GM18858 (cell line): ENCODE results near the gene B2M.
A peak's percentile ranks its signal among the peaks of the same experiment; 100 is the strongest.
"Not testable (repeated sequence)": the region's sequence is repeated elsewhere in the genome, so short reads cannot be mapped to it uniquely, and the experiment has no call there.

ENCODE experiments used
- ATAC-seq: cut with Tn5 transposase; IDR thresholded peaks from one replicate; pipeline ENCODE4 v1.9.1; 2021; ENCODE audit not compliant: unreplicated experiment

B2M gene

GRCh38 chr15:44720460-44721176 lies 9.3 kb downstream of the B2M start:
- no peak for ATAC-seq

GRCh38 chr15:44722011-44722410 lies 10.7 kb downstream of the B2M start:
- no peak for ATAC-seq

- ATAC-seq: no peak
These were observed 14.8 kb downstream of the B2M start for GRCh38 chr15:44726136-44726535.

- ATAC-seq: peak; percentile 30
These were observed 15.5 kb downstream of the B2M start for GRCh38 chr15:44726568-44727484.

GRCh38 chr15:44727485-44728231 lies 16.3 kb downstream of the B2M start:
- ATAC-seq: no peak

GRCh38 chr15:44728232-44728575 lies 16.9 kb downstream of the B2M start:
- not testable (repeated sequence) for ATAC-seq

- peak; percentile 56 for ATAC-seq
These were observed 17.5 kb downstream of the B2M start for GRCh38 chr15:44728576-44729407.

- no peak for ATAC-seq
These were observed 18.3 kb downstream of the B2M start for GRCh38 chr15:44729408-44730127.

- no peak for ATAC-seq
These were observed 23.6 kb downstream of the B2M start for GRCh38 chr15:44734839-44735481.

- no peak for ATAC-seq
These were observed 24.3 kb downstream of the B2M start for GRCh38 chr15:44735482-44736180.

- ATAC-seq: no peak
These were observed 25.0 kb downstream of the B2M start, which contains the start of gene TRIM69 for GRCh38 chr15:44736181-44736765. TSS of gene TRIM69 (plus strand) at chr15:44736528. CDS start at chr15:44736705, 177 bp downstream.

GRCh38 chr15:44738340-44738984 lies 27.1 kb downstream of the B2M start:
- no peak for ATAC-seq

- not testable (repeated sequence) for ATAC-seq
These were observed 28.0 kb downstream of the B2M start for GRCh38 chr15:44739222-44739847.

- ATAC-seq: not testable (repeated sequence)
These were observed 32.1 kb downstream of the B2M start for GRCh38 chr15:44743454-44743853.

- no peak for ATAC-seq
These were observed 42.0 kb downstream of the B2M start for GRCh38 chr15:44753345-44753744.

- ATAC-seq: no peak
These were observed 51.9 kb downstream of the B2M start for GRCh38 chr15:44763187-44763586.

- no peak for ATAC-seq
These were observed 52.5 kb downstream of the B2M start for GRCh38 chr15:44763848-44764247.
